HL-60/S4 (cell line): ENCODE measurements around the gene NKG7.

Experiments used
- in situ Hi-C: fragments of 300-500 bp; cut with MboI; formaldehyde crosslinking; loops from 2 replicates; pipeline ENCODE4 v1.14.3; 2022; ENCODE audit warnings: low sequenced_read_pairs

The NKG7 gene

DNA sequence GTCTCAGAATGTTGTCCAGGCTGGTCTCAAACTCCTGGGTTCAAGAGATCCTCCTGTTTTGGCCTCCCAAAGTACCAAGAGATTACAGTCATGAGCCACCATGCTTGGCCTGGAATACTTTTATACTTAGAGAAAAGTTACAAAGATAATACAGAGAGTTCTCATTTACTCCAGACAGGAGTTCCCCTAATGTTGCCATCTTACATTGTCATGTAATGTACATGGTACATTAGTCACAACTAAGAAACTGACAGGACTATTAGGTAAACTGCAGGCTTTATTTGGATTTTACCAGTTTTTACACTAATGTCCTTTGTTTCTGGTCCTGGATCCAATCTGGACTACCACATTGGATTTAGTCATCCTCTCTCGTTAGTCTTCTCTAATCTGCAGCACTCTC, 20.2 kb upstream of the NKG7 start:
- in situ Hi-C loops = no loop called here

DNA sequence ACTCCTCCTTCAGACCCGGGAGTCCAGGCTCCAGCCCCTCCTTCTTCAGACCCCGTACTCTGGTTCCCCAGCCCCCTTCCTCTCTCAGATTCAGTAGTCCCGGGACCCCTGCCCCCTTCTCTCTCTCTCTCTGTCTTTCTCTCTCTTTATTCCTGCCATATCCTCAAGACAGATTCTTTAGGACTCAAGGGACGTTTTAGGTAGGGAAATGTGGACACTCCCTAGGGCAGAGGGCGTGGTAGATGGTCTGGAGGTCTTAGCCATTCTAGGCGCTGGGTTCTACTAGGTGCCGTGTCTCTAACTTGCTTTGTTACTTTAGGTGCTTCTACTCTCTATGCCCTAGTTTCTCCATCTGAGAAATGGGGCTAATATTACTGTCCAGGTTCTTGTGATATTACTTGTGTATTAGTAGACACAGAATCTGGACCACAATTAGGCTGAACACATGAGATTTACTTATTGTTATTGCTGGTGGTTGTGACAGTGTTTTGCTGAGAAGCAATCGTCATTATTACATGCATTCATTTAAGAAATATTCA, 18.7 kb upstream of the NKG7 start:
- in situ Hi-C loops = no loop called here

- in situ Hi-C loops = no loop called here
Measured at GRCh38 chr19:51389143-51389542, 16.7 kb upstream of the NKG7 start.

- in situ Hi-C loops = no loop called here
Measured at GRCh38 chr19:51387924-51388389, 15.5 kb upstream of the NKG7 start, which contains the start of gene LIM2. Gene LIM2 (minus strand): TSS chr19:51387974. CDS start chr19:51387443, 531 bp downstream.

DNA sequence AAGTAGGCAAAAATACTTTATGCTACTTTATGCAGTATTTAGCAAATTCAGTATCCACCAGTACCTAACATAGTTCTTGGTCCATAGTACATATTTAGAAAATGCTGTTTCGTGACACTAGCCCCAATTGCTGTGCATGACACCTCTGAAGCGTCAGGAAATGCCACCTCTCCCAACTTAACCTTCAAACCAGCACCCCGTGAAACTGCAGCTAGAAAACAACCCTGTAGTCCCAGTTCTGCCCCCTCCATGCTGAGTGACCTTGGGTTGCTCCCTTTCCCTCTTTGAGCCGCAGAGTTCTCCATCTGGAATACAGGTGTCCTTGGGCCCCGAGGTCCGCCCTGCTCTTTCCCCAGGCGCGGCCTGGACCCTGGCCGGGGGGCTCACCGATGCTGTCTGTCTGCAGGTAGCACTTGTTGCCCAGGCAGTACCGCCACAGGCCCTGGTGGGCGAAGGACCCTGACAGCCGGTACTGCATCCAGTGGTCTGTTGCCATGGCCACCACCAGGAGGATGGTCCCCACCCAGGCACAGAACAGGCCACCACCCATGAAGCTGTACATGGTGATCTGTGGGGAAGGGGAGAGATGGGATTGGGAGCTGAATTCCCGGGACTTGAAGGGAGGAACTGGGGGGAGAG, 14.5 kb upstream of the NKG7 start:
- in situ Hi-C loops = no loop called here

- in situ Hi-C loops = no loop called here
Measured at GRCh38 chr19:51382004-51382403, 9.6 kb upstream of the NKG7 start.

- in situ Hi-C loops = no loop called here
Measured at GRCh38 chr19:51380379-51380778, 7.9 kb upstream of the NKG7 start.

DNA sequence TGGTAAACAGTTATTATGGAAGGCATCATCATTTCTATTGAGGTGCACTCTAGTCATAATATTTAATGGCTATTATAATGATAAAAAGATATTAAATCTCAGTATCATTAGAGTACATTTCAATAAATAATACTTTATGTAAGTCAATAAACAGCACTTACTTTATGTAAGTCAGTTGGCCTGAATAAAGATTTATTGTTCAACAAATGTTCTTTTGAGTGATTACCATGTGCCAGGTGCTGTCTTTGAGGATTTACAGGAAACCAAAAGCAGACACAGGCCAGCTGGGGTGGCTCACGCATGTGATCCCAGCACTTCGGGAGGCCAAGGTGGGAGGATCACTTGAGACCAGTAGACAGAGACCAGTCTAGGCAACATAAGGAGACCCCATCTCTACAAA, 5.0 kb upstream of the NKG7 start:
- in situ Hi-C loops = no loop called here

DNA sequence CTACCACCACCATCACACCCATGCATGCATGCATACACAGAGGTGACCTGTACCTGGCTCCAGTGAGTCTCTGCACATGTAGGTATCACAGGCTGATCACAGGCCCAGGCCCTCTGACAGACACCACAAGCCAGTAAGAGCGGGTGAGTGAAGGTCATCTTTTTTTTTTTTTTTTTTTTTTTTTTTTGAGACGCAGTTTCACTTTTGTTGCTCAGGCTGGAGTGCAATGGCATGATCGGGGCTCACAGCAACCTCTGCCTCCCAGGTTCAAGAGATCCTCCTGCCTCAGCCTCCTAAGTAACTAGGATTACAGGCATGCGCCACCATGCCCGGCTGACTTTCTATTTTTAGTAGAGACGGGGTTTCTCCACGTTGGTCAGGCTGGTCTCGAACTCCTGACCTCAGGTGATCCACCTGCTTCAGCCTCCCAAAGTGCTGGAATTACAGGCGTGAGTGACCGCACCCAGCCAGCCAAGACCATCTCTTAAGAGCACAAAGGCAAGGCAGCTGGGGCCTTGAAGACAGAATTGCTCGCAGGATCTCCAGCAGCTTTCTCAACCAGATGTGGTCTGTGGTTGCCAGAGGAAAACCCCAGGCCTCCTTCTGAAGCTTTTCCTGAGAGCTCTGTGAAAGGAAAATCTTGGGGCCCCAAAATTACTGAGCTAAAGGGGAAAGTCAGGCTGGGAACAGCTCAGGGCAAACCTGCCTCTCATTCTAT, 3.2 kb upstream of the NKG7 start:
- in situ Hi-C loops = no loop called here

GRCh38 chr19:51372021-51372648, 319 bp downstream of the NKG7 start:
- in situ Hi-C loops = no loop called here

DNA sequence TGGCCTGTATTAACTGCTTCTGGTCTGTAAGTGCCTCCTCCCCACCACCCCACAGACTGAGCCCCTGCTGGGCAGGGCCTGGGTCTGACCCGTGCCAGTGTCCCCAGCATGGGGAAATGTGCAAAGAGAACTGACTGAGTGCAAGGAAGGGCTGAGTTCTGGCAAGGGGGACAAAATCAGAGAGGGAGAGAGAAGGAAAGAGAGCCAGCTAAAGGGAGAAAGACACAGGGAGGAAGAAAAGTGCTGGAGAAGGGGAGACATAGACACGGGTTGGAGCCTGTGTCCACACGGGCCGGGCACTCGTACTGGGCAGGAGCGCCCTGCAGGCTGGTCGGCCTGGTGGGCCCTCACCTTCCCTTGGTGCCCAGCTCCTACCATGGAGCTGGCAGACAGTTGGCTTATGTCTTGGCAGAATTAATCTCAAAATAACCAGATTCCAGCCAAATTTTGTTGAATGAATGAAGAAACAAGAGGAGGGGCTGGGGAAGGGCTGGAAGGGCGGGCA, 1.2 kb downstream of the NKG7 start:
- in situ Hi-C loops = no loop called here

GRCh38 chr19:51370230-51370629, 2.2 kb downstream of the NKG7 start:
- in situ Hi-C loops = no loop called here

GRCh38 chr19:51368366-51369282, 3.8 kb downstream of the NKG7 start, which contains the start of gene CLDND2:
Gene CLDND2 (minus strand): TSS chr19:51369003. CDS start chr19:51368577, 426 bp downstream.
- in situ Hi-C loops = no loop called here

DNA sequence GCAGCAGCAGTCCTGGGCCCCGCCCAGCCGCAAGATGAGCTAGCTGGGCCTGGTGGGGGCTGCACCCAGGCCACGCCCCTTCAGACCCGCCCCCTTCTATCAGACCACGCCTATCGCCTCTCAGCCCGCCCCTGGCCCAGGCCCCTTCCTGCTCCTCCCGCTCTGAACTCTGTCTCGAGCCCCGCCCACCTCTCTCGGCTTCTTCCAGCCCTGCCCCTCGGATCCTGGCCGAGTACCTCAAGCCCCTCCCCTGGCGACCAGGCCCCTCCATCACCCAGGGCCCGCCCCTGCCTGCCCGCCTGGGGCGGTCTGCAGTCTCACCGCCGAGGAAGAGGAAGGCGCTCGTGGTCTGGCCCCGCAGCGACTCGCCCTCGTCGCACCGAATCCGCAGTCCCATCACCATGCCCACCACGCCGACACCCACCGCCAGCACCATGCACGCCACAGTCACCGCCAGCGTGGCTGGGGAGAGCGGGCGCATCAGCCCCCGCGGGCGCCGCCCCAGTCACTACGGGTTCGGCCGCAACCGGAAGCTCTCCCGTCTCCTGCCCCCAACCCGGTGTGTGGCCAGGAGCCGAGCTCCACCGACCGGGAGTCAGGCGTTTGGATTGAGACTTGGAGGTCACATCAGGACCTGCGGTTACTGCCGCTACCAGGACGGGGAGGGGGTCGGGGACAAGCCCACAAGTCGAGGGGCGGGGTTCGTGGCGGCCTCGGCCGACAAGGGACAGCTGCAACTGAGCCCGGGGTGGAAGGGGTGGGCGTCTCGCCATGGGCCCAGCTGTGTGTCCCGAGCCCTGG, 4.7 kb downstream of the NKG7 start:
- in situ Hi-C loops = no loop called here

- in situ Hi-C loops = no loop called here
Measured at GRCh38 chr19:51367255-51367564, 5.2 kb downstream of the NKG7 start.

- in situ Hi-C loops = no loop called here
Measured at GRCh38 chr19:51366389-51367254, 5.8 kb downstream of the NKG7 start.

- in situ Hi-C loops = no loop called here
Measured at GRCh38 chr19:51365965-51366388, 6.5 kb downstream of the NKG7 start, which contains the start of gene ETFB. Gene ETFB (minus strand): TSS chr19:51366388. CDS start chr19:51366326, 62 bp downstream.

- in situ Hi-C loops = no loop called here
Measured at GRCh38 chr19:51365211-51365964, 7.1 kb downstream of the NKG7 start.
